Tibial nerve (tissue), 4 donors: Measurements from ENCODE around the gene ALAD. TPM values are rescaled to one million over a fixed set of nuclear protein-coding genes. Genes with fewer than 3 reads are reported as not detected.

Experiments used
- DNase-seq, 2 donors: peaks; one replicate each; pipeline ENCODE4 v3.0.0-alpha.2; 2019; ENCODE audit warnings: low spot score in 2 of 2
- H3K27ac ChIP-seq, 4 donors: fragments of 200-600 bp; sonication (generic) in 3 of 4; one replicate each; pipeline ENCODE4 v1.5.1; 2017 to 2019; ENCODE audit warnings: mild to moderate bottlenecking in 1 of 4
- H3K27me3 ChIP-seq, 2 donors: fragments of 200-600 bp; sonication (generic) in 1 of 2; one replicate each; pipeline versions ENCODE4 v1.5.1 to v1.6.0; 2017 to 2019
- H3K36me3 ChIP-seq, 3 donors: fragments of 200-600 bp; sonication (generic); one replicate each; pipeline ENCODE4 v1.5.1; 2018 to 2019
- H3K4me1 ChIP-seq, 4 donors: fragments of 200-600 bp; sonication (generic) in 3 of 4; one replicate each; pipeline ENCODE4 v1.5.1; 2017 to 2019
- H3K4me3 ChIP-seq, 4 donors: fragments of 200-600 bp; sonication (generic) in 3 of 4; one replicate each; pipeline ENCODE4 v1.5.1; 2017 to 2019; ENCODE audit warnings: mild to moderate bottlenecking in 1 of 4, moderate library complexity in 1 of 4
- H3K9me3 ChIP-seq, 4 donors: fragments of 200-600 bp; sonication (generic) in 3 of 4; one replicate each; pipeline ENCODE4 v1.5.1; 2017 to 2019
- CTCF ChIP-seq, 5 experiments: fragments of 200-600 bp in 3 of 5; fragments of 450-650 bp in 2 of 5; sonication (generic) in 3 of 5; IDR thresholded peaks; one replicate each; pipeline ENCODE4 v1.5.1; 2016 to 2019; ENCODE audit warnings: antibody characterized with exemption in 5 of 5, mild to moderate bottlenecking in 3 of 5, moderate library complexity in 2 of 5
- EP300 ChIP-seq, 2 donors: sonication (generic); formaldehyde crosslinking; IDR thresholded peaks; one replicate each; pipeline ENCODE4 v1.6.1; 2017; ENCODE audit warnings: antibody characterized with exemption in 2 of 2, mild to moderate bottlenecking in 1 of 2
- POLR2A ChIP-seq, 2 donors: fragments of 450-650 bp; IDR thresholded peaks; one replicate each; pipeline ENCODE4 v1.6.1; 2017; ENCODE audit warnings: antibody characterized with exemption in 2 of 2, mild to moderate bottlenecking in 2 of 2, moderate library complexity in 2 of 2
- WGBS, 2 donors: methylation state at CpG; one replicate each; pipeline ENCODE4 v1.1.5; 2018; 5-methylcytosine and 5-hydroxymethylcytosine counted together
- total RNA-seq, 4 donors: library from RNA; depleted of rRNA; stranded (reverse); fragments of >200 nt; gene quantifications; one replicate each; pipeline ENCODE4 v1.1.0, GENCODE V29; 2016

The ALAD gene
- total RNA-seq, 4 donors from 2014 or later, result 36.3 to 80.4 (median 46.8) TPM

DNA sequence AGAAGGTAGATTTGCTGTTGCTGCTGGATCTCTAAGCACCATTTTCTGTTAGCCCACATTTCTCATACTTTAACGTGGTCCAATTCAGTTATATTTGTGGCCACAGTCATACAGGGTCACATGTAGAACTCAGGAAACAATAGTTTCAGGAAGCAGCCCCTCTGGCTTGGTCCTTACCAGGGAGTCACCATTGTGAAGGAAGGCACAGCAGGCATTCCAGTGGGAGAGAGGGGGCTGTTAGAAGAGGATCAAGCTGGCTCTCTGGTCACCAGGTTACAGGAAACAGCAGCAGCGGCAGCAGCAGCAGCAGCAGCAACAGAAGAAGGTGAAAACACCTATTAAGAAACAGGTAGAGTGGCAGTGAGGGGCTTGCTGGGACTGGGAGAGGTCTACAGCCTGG is 24.0 kb upstream of the ALAD start:
- H3K27me3 ChIP-seq, result no peaks in the 10 kb centered on the region
- no peak overlapping the region for H3K4me3 ChIP-seq
- no peaks in the 10 kb centered on the region for H3K4me1 ChIP-seq
- no peak for DNase-seq
- TF ChIP-seq POLR2A (IDR thresholded peaks at IDR 0.05), result no peak
- no peak for TF ChIP-seq EP300 (IDR thresholded peaks at IDR 0.05)
- no peak for TF ChIP-seq CTCF (IDR thresholded peaks at IDR 0.05)
- H3K36me3 ChIP-seq, result no peaks in the 10 kb centered on the region
- WGBS, 2 donors, result 23 to 32% methylated on average over 2 of the region's 2 CpGs
- H3K27ac ChIP-seq, result no peak overlapping the region
- no peaks in the 10 kb centered on the region for H3K9me3 ChIP-seq

DNA sequence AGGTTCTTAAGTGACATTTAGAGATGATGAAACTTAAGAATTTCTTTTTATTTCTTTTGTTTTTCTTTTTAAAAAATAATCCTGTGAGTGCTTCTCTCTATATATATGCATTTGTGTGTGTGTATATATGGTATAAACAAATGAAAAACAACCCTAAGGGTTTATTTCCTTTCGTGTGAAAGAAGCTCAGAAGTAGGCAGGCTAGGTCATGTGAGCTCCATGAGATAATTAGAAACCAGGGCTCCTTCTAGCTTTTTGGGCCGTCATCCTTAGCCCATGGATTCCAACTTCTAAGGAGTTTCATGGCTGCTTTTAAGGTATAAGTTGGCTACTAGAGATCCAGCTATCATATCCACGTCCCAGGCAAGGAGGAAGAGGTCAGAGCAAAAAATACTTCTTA is 20.6 kb upstream of the ALAD start:
- WGBS, 2 donors, result 75 to 76% methylated on average over 3 of the region's 3 CpGs
- Histone ChIP-seq H3K27ac (no peak overlapping the region), H3K9me3 (no peaks in the 10 kb centered on the region), H3K4me3 (no peak overlapping the region), H3K36me3 (no peaks in the 10 kb centered on the region), H3K27me3 (no peaks in the 10 kb centered on the region), H3K4me1 (no peaks in the 10 kb centered on the region)
- TF ChIP-seq CTCF (IDR thresholded peaks at IDR 0.05), result no peak
- no peak for TF ChIP-seq POLR2A (IDR thresholded peaks at IDR 0.05)
- TF ChIP-seq EP300 (IDR thresholded peaks at IDR 0.05), result no peak
- DNase-seq, result no peak

DNA sequence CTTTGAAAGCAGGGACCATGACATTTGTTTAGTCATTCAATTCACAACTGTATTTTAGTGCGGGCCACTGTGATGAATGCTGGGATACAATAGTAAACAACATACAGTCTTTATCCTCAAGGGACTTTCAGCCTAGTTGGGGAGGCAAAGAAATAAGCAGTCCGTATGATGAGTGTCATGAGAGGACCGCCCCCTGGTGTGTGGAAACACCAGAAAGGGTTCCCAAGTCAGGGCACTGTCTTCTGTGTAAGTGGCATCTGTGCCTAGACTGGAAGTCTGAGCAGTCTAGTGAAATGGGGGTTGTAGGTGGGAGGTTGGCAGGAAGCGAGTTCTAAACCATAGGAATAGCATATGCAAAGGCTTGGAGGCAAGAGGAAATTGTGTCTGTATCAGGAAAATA is 16.3 kb upstream of the ALAD start:
- no peaks in the 10 kb centered on the region for H3K36me3 ChIP-seq
- TF ChIP-seq CTCF (IDR thresholded peaks at IDR 0.05) (no peak), EP300 (IDR thresholded peaks at IDR 0.05) (no peak), POLR2A (IDR thresholded peaks at IDR 0.05) (no peak)
- WGBS, 2 donors, result 72 to 73% methylated on average over 4 of the region's 4 CpGs
- DNase-seq, result no peak
- no peaks in the 10 kb centered on the region for H3K27me3 ChIP-seq
- no peak overlapping the region for H3K27ac ChIP-seq
- no peak overlapping the region for H3K4me3 ChIP-seq
- H3K9me3 ChIP-seq, result no peaks in the 10 kb centered on the region
- H3K4me1 ChIP-seq, result no peaks in the 10 kb centered on the region

DNA sequence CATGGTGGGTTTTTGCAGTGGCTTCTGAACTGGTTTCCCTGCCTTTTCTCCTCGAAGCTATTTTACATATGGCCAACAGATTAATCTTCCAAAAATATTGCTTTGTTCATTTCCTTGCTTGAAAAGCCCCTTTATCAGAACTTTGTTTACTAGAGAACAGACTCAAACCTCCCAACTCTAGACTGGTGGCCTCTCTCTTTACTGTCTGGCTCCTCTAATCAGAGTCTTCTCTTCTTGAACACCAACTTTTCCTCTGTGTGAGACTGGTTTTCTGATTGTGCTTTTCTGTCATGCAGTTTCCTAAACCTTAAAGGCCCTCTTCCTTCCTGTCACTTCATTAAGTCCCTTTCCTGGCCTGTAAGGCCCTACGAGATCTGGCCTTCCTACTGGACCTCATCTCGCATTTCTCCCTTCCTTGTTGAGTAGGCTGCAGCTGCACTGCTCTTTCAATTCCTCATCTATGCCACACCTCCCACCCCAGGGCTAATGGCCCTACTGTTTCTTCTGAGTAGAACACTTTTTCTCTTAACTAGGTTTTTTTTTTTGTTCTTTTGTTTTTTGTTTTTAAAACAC is 15.2 kb upstream of the ALAD start:
- H3K27me3 ChIP-seq, result no peaks in the 10 kb centered on the region
- 49% methylated on average over 3 of the region's 3 CpGs for WGBS, 2 donors
- H3K4me3 ChIP-seq, result no peak overlapping the region
- no peaks in the 10 kb centered on the region for H3K9me3 ChIP-seq
- H3K27ac ChIP-seq, result peak overlapping the region in 1 of 4 donors; percentile 47
- TF ChIP-seq EP300 (IDR thresholded peaks at IDR 0.05), result no peak
- no peak for TF ChIP-seq CTCF (IDR thresholded peaks at IDR 0.05)
- TF ChIP-seq POLR2A (IDR thresholded peaks at IDR 0.05), result no peak
- peaks cover 0 to 5% (median 2%) of the 10 kb centered on the region in 4 donors for H3K4me1 ChIP-seq
- DNase-seq, result no peak
- no peaks in the 10 kb centered on the region for H3K36me3 ChIP-seq

DNA sequence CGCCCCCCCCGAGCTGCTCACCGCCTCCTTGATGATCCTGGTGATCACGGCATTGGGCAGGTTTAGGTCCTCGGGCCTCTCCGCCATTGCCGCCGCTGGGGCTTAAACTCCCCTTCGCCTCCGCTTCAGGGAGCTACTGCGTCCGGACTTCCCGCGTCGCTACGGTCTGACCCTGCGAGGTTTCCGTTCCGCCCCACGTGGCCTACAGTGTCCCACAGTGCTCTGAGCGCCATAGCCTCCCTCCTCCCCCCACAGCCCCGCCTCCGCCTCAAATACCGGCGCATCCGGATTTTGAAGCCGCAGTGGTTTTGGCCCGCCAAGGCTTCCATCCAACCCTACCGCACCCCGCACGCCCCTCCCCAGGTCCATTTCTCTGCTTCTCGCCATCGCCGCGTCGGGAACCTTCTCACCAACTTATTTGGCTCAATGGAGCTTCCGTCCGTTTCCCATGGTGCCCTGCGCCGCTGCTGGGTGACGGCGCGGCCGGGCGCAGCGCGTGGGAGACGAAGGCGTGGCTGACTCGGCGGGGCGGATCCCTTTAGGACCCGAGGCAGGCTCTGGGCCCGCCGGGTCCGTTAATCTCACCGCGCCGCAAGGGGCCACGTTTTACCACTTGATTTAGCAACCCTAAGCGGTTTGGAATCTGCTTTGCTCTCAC is 9.3 kb upstream of the ALAD start, which contains the start of the genes C9orf43 and POLE3:
C9orf43 (plus strand) TSS at position 541 of the 658 bp plus-strand sequence. CDS start 2,747 bp downstream, outside the sequence.
POLE3 (minus strand) TSS at position 469 of the 658 bp plus-strand sequence; CDS start at position 87, 382 bp downstream.
- no peaks in the 10 kb centered on the region for H3K9me3 ChIP-seq
- peaks cover 0 to 26% (median 0%) of the 10 kb centered on the region in 3 donors for H3K36me3 ChIP-seq
- peak; percentile 90 to 94 for DNase-seq
- H3K4me3 ChIP-seq, result peak within 1 kb of the TSS; percentile 56 to 97 (median 78)
- H3K27ac ChIP-seq, result peak within 1 kb of the TSS; percentile 88 to 99 (median 93)
- no peaks in the 10 kb centered on the region for H3K27me3 ChIP-seq
- H3K4me1 ChIP-seq, result peaks cover 0 to 36% (median 12%) of the 10 kb centered on the region in 4 donors
- TF ChIP-seq EP300 (IDR thresholded peaks at IDR 0.05) (peak; percentile 77 to 92), CTCF (IDR thresholded peaks at IDR 0.05) (peak in 2 of 5 experiments; percentile 39 to 74), POLR2A (IDR thresholded peaks at IDR 0.05) (peak in 1 of 2 donors; percentile 68)
- 0% methylated on average over 47 to 61 of the region's 61 CpGs for WGBS, 2 donors
